Gastroesophageal sphincter (tissue), 3 donors: ENCODE measurements around the gene NPHP3.

ENCODE experiments used
- EP300 ChIP-seq: sonication (generic); formaldehyde crosslinking; IDR thresholded peaks from one replicate; pipeline ENCODE4 v1.6.1; 2017; ENCODE audit warnings: antibody characterized with exemption, mild to moderate bottlenecking
- POLR2A ChIP-seq, 2 donors: fragments of 450-650 bp; IDR thresholded peaks; one replicate each; pipeline ENCODE4 v1.6.1; 2017; ENCODE audit warnings: antibody characterized with exemption in 2 of 2, mild to moderate bottlenecking in 2 of 2, moderate library complexity in 1 of 2
- POLR2AphosphoS5 ChIP-seq: sonication (generic); formaldehyde crosslinking; IDR thresholded peaks from one replicate; pipeline ENCODE4 v1.6.1; 2017; ENCODE audit warnings: antibody characterized with exemption
- TF ChIP-seq, protein P1 (sequence below), 4 experiments: fragments of 200-600 bp in 2 of 4; fragments of 450-650 bp in 2 of 4; sonication (generic) in 1 of 4; IDR thresholded peaks; one replicate each; pipeline ENCODE4 v1.5.1; 2017 to 2019; ENCODE audit warnings: antibody characterized with exemption in 4 of 4, mild to moderate bottlenecking in 2 of 4, moderate library complexity in 2 of 4

- TF ChIP-seq, protein P1, sequence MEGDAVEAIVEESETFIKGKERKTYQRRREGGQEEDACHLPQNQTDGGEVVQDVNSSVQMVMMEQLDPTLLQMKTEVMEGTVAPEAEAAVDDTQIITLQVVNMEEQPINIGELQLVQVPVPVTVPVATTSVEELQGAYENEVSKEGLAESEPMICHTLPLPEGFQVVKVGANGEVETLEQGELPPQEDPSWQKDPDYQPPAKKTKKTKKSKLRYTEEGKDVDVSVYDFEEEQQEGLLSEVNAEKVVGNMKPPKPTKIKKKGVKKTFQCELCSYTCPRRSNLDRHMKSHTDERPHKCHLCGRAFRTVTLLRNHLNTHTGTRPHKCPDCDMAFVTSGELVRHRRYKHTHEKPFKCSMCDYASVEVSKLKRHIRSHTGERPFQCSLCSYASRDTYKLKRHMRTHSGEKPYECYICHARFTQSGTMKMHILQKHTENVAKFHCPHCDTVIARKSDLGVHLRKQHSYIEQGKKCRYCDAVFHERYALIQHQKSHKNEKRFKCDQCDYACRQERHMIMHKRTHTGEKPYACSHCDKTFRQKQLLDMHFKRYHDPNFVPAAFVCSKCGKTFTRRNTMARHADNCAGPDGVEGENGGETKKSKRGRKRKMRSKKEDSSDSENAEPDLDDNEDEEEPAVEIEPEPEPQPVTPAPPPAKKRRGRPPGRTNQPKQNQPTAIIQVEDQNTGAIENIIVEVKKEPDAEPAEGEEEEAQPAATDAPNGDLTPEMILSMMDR (IDR thresholded peaks at IDR 0.05), result no peak
- TF ChIP-seq POLR2AphosphoS5 (no peak), POLR2A (IDR thresholded peaks at IDR 0.05) (no peak), EP300 (no peak)
Measured at GRCh38 chr3:132710311-132710710, 11.9 kb downstream of the NPHP3 start.
